Liver (tissue), 3 donors: ENCODE results near the gene FHDC1.

Experiments used
- CTCF ChIP-seq: fragments of 150-350 bp; IDR thresholded peaks from 2 replicates; pipeline ENCODE4 v1.5.1; 2017; ENCODE audit warnings: improper control_type of control experiment, low read depth, low read length; ENCODE audit not compliant: missing input control
- MAX ChIP-seq: IDR thresholded peaks from 2 replicates; pipeline ENCODE4 v1.6.1; 2016; ENCODE audit warnings: antibody characterized with exemption
- REST ChIP-seq: IDR thresholded peaks from 2 replicates; pipeline ENCODE4 v1.6.1; 2016; ENCODE audit warnings: antibody characterized with exemption, mild to moderate bottlenecking
- TAF1 ChIP-seq: conservative IDR thresholded peaks from 2 replicates; pipeline ENCODE4 v1.6.1; 2016; ENCODE audit warnings: antibody characterized with exemption, mild to moderate bottlenecking
- YY1 ChIP-seq: IDR thresholded peaks from 2 replicates; pipeline ENCODE4 v1.6.1; 2016; ENCODE audit warnings: antibody characterized with exemption, mild to moderate bottlenecking
- donor health status: healthy.
- donor health status: healthy.

GRCh38 chr4:152951348-152951747 is 15.2 kb downstream of the FHDC1 start:
- no peak for TF ChIP-seq CTCF
- TF ChIP-seq TAF1: no peak
- no peak for TF ChIP-seq YY1
- TF ChIP-seq MAX: no peak
- no peak for TF ChIP-seq REST
